GM19395 (cell line): ENCODE measurements around the gene EPHA1.

Experiments
- ATAC-seq: cut with Tn5 transposase; IDR thresholded peaks from one replicate; pipeline ENCODE4 v1.9.1; 2021; ENCODE audit warnings: mild to moderate bottlenecking, moderate library complexity; ENCODE audit not compliant: unreplicated experiment

The EPHA1 gene

DNA sequence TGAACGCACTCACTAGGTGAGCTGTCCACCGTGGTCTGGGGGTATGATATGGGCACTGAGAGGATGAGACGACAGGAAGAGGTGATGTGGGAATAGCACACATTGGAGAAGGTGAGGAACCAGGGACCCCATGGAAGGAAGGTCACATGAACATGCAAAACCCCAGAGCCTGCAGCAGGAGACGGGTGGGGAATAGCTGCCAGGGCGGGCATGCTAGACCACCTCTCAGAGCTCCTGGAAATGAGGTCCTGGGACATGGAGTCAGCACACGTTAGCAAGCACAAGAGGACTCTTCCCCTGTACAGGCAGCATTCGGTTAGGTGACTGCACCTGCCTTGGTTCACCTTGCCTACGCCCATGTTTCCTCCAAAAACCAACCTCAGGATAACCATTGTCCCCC is 54.3 kb downstream of the EPHA1 start:
- ATAC-seq = no peak

- ATAC-seq = no peak
Observed at GRCh38 chr7:143352531-143353002, 56.1 kb downstream of the EPHA1 start.

- ATAC-seq = no peak
Observed at GRCh38 chr7:143351574-143351973, 57.1 kb downstream of the EPHA1 start.

DNA sequence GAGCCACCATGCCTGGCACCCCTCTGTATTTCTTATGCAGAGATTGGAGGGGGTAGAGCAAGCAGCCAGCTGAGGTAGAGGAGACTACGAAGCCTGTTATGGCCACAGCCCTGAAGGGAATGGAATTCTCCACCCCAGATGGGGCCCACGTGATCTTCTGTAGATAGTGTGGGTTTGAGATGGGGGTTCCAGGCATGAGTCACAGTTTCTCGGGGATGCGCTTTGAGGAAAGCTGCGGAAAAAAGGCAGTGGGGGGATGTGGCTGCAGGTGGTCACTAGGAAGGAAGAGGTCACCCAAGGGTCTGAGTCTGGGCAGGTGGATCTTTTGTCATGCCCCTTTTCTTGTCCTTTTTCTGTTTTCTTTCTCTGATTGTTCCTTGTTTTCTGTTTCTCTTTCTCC is 57.6 kb downstream of the EPHA1 start:
- ATAC-seq = no peak

DNA sequence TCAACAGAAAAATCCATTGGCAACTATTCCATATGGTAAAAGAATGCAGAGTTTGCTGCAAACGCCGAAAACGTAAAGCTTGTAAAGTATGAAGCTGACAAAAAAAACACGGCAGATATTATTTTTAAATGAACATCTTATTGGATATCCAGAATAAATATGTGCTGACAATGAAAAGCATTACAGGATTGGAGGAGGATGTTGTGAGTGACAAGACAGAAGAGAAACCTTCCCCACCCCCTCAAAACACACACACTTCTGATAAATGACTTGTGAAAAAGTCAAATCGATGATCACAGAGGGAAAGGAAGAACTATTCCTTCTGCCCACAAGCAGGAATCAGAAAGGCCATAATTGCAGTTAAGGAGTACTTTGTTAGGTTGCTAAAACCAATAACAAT is 60.7 kb downstream of the EPHA1 start:
- ATAC-seq = no peak

DNA sequence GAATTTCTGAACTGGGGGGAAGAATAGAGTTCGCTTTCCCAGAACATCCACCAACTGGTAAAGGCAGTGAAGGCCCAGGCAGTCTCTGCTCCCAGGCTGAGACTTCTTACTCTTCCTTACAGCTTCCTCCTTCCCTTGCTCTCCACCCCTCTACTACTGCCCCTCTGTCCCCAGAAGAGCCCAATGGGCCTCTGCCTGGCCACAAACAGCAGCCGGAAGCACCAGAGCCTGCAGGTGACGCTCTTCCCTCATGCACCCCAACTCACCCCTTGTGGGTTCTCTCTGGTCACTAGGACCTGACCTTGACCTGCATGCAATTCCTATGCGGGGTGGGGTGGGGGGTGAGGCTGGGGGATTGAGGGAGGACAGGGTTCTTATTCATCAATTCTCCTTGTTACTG is 62.6 kb downstream of the EPHA1 start:
- ATAC-seq = no peak

DNA sequence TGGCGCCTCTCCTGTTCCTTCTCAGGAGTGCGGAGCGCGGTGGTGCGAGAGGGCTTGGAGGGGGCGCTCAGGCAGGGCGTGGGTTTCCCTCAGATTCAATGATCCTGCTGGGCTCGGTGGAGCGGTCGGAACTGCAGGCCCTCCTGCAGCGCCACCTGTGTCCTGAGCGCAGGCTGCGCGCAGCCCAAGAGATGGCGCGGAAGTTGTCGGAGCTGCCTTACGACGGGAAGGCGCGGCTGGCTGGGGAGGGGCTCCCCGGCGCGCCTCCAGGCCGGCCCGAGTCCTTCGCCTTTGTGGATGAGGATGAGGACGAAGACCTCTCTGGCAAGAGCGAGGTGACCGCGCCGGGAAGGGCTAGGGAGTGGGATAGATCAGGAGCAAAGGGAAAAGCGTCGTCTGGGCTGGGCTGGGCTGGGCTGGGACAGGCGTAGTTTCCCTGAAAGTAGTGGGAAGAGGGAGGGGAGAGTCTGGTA is 63.2 kb downstream of the EPHA1 start:
- ATAC-seq = peak; percentile 69

DNA sequence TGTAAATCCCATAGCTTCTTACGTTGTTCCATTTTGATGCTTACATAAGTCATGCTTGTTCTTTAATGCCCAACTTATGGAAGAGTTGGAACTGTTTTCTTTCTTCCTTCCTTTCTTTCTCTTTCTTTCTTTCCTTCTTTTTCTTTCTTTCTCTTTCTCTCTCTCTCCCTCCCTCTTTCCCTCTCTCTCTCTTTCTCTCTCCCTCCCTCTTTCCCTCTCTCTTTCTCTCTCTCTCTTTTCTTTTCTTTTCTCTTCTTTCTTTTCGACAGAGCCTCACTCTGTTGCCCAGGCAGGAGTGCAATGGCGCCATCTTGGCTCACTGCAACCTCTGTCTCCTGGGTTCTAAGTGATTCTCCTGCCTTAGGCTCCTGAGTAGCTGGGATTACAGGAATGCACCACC is 65.1 kb downstream of the EPHA1 start:
- no peak for ATAC-seq

DNA sequence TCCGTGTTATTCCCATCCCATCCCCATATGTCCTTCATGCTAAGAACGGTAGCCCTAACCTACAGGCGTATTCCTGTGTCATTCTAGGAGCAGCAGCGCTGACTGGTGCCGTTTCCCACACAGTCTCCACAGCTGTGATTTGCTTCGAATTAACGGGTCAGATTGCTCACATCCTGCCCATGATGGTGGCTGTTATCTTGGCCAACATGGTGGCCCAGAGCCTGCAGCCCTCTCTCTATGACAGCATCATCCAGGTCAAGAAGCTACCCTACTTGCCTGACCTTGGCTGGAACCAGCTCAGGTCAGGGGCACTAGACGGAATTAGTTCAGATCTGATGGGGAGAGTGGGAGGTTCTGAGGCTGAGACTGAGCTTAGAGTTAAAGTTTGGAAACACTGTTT is 66.8 kb downstream of the EPHA1 start:
- no peak for ATAC-seq
